Panc1 (cell line): ENCODE measurements around the gene SLC9A3. TPM values are rescaled to one million over a fixed set of nuclear protein-coding genes. Genes with fewer than 3 reads are reported as not detected.

Source experiments
- ATAC-seq: fragments of 200-7000 bp; cut with Tn5 transposase; 2 replicates; pipeline ENCODE4 v1.9.1; 2020; ENCODE audit warnings: mild to moderate bottlenecking, moderate library complexity
- BruUV-seq: library from RNA; stranded (reverse); fragments of 400-500 nt; replicated peaks from 2 replicates; lab custom pipeline; 2021; lab: Mats Ljungman, UMichigan
- CTCF ChIA-PET: fragments of 300-600 bp; sonication (Branson Sonifier 250); formaldehyde crosslinking; loops from one replicate; lab custom pipeline; 2022; ENCODE audit warnings: antibody characterized with exemption; lab: Charles Lee
- POLR2A ChIA-PET: fragments of 300-600 bp; sonication (Branson Sonifier 250); formaldehyde crosslinking; loops from one replicate; lab custom pipeline; 2022; ENCODE audit warnings: antibody characterized with exemption; lab: Charles Lee
- DNase-seq: peaks from one replicate; pipeline ENCODE4 v3.0.0-alpha.2; 2010; ENCODE audit warnings: low read depth, low spot score
- H3K27ac ChIP-seq: 2 replicates; pipeline ENCODE4 v1.5.1; 2011; ENCODE audit warnings: mild to moderate bottlenecking, low read length, inconsistent platforms
- H3K27me3 ChIP-seq: fragments of 200-500 bp; sonication (Bioruptor generic); 2 replicates; pipeline ENCODE4 v1.6.0; 2014; ENCODE audit warnings: low read length, inconsistent platforms; ENCODE audit not compliant: control insufficient read depth, insufficient read depth
- H3K36me3 ChIP-seq: fragments of 200-500 bp; sonication (Bioruptor generic); 2 replicates; pipeline ENCODE4 v1.5.1; 2014; ENCODE audit warnings: inconsistent platforms, mild to moderate bottlenecking, low read length, moderate library complexity; ENCODE audit not compliant: control insufficient read depth, insufficient read depth
- H3K4me1 ChIP-seq: 2 replicates; pipeline ENCODE4 v1.5.1; 2011; ENCODE audit warnings: inconsistent platforms, mild to moderate bottlenecking, low read length, moderate library complexity; ENCODE audit not compliant: control insufficient read depth, insufficient read depth
- H3K4me3 ChIP-seq, 2 experiments: 2 replicates each; pipeline ENCODE4 v1.5.1; 2011 to 2012; ENCODE audit warnings: low read depth in 2 of 2, low read length in 2 of 2, mild to moderate bottlenecking in 2 of 2, inconsistent platforms in 1 of 2, moderate library complexity in 1 of 2
- H3K9me3 ChIP-seq: fragments of 200-500 bp; sonication (Bioruptor generic); 2 replicates; pipeline ENCODE4 v1.5.1; 2014; ENCODE audit warnings: low read depth, mild to moderate bottlenecking, inconsistent platforms, low read length, moderate library complexity; ENCODE audit not compliant: control insufficient read depth, insufficient read depth
- POLR2AphosphoS5 ChIP-seq: IDR thresholded peaks from 2 replicates; pipeline ENCODE4 v1.6.1; 2012; ENCODE audit warnings: mild to moderate bottlenecking, low read depth, low read length, moderate library complexity
- SIN3A ChIP-seq: IDR thresholded peaks from 2 replicates; pipeline ENCODE4 v1.6.1; 2012; ENCODE audit warnings: low read depth, mild to moderate bottlenecking, low read length, moderate library complexity, borderline replicate concordance; ENCODE audit not compliant: insufficient read depth
- TCF7L2 ChIP-seq: IDR thresholded peaks from 2 replicates; pipeline ENCODE4 v1.6.1; 2011; ENCODE audit warnings: mild to moderate bottlenecking, low read depth, low read length, inconsistent platforms
- in situ Hi-C: cut with HindIII; loops from 2 replicates; pipeline ENCODE4 v1.10.0; 2016; ENCODE audit warnings: low sequenced_read_pairs, low pct_unique_long_range_greater_than_20kb
- intact Hi-C: fragments of 100-400 bp; cut with micrococcal nuclease; formaldehyde crosslinking; loops from one replicate; pipeline ENCODE4 v1.10.0; 2022; ENCODE audit not compliant: unreplicated experiment
- total RNA-seq: library from RNA; stranded (reverse); gene quantifications from one replicate; pipeline ENCODE4 v1.2.1, GENCODE V29; 2021; ENCODE audit not compliant: unreplicated experiment
- TF ChIP-seq, protein P1 (sequence below): fragments of 450-650 bp; IDR thresholded peaks from 2 replicates; pipeline ENCODE4 v1.5.1; 2017; ENCODE audit warnings: mild to moderate bottlenecking
- TF ChIP-seq, protein P2 (sequence below), 2 experiments: IDR thresholded peaks; 2 replicates each; pipeline ENCODE4 v1.6.1; 2011 to 2012; ENCODE audit warnings: low read depth in 2 of 2, control low read depth in 1 of 2, low read length in 1 of 2, mild to moderate bottlenecking in 1 of 2, moderate library complexity in 1 of 2; ENCODE audit not compliant: insufficient read depth in 1 of 2

Gene SLC9A3
- total RNA-seq, 1 experiment from 2014 or later: 2.0 TPM

DNA sequence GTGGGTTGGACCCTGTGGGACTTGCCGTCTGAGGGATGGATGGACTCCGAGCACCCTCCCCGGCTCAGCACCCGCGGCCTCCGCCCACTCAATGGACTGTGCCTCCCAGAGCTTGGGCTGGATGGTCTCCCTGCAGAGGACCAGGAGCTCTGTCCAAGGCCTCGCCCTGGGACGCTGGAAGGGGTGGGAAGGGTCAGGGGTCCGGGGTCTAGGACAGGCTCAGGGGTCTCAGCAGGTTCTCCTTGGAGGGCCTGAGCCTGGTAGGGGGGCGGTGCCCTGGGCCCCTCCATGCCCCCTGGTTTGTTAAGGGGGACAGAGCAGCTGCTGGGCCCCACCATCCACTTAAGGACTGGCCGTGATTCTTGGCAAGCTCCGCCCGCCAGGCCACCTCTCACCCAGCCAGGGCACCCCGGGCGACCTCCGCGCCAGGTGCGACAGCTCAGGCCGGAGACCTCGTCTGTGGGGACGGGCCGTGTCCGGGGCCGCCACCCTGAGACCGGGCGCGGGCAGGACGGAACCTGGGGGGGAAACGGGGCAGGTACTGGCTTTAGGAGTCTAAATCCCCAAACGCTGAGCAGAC is 52.1 kb downstream of the SLC9A3 start:
- Histone ChIP-seq H3K9me3 (no peaks in the 10 kb centered on the region), H3K27me3 (no peaks in the 10 kb centered on the region), H3K36me3 (peaks cover 3% of the 10 kb centered on the region), H3K27ac (peak overlapping the region; percentile 83), H3K4me1 (peaks cover 16% of the 10 kb centered on the region), H3K4me3 (peak overlapping the region; percentile 75 to 79)
- in situ Hi-C loops: no loop called here
- ATAC-seq (peak; percentile 18), DNase-seq (no peak)
- intact Hi-C loops: loop anchor here (10.0 kb wide), 1 partner anchor 143 kb away; the partner anchor contains the start of gene CEP72
- ChIA-PET POLR2A (interaction anchor here (0.6 kb wide), 1 partner anchor 130 kb away, joined by 7 read pairs; no protein-coding TSS in a partner anchor), CTCF (no interaction called here)
- BruUV-seq: no TSS peak
- TF ChIP-seq TCF7L2 (no peak), POLR2AphosphoS5 (peak; percentile 7; the same call in 1 of the 2 replicates)

DNA sequence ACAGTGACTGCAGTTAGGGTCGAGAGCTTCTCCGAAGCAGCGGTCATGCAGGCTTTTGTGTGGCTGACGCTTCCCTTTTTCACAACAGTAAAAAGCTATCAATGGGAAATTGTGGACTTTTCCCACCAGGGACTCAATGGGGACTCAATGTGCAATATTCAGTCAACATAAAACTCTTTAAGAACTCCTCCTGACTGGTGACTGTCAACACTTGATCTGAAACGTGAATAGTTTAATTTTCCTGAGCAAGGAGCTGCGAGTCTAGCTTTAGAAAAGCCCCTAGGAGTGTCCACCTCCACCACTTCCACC is 52.5 kb downstream of the SLC9A3 start:
- ATAC-seq (no peak), DNase-seq (no peak)
- no peak for TF ChIP-seq SIN3A
- TF ChIP-seq TCF7L2: no peak
- TF ChIP-seq POLR2AphosphoS5: no peak
- TF ChIP-seq, protein P1, sequence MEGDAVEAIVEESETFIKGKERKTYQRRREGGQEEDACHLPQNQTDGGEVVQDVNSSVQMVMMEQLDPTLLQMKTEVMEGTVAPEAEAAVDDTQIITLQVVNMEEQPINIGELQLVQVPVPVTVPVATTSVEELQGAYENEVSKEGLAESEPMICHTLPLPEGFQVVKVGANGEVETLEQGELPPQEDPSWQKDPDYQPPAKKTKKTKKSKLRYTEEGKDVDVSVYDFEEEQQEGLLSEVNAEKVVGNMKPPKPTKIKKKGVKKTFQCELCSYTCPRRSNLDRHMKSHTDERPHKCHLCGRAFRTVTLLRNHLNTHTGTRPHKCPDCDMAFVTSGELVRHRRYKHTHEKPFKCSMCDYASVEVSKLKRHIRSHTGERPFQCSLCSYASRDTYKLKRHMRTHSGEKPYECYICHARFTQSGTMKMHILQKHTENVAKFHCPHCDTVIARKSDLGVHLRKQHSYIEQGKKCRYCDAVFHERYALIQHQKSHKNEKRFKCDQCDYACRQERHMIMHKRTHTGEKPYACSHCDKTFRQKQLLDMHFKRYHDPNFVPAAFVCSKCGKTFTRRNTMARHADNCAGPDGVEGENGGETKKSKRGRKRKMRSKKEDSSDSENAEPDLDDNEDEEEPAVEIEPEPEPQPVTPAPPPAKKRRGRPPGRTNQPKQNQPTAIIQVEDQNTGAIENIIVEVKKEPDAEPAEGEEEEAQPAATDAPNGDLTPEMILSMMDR: no peak
- TF ChIP-seq, protein P2, sequence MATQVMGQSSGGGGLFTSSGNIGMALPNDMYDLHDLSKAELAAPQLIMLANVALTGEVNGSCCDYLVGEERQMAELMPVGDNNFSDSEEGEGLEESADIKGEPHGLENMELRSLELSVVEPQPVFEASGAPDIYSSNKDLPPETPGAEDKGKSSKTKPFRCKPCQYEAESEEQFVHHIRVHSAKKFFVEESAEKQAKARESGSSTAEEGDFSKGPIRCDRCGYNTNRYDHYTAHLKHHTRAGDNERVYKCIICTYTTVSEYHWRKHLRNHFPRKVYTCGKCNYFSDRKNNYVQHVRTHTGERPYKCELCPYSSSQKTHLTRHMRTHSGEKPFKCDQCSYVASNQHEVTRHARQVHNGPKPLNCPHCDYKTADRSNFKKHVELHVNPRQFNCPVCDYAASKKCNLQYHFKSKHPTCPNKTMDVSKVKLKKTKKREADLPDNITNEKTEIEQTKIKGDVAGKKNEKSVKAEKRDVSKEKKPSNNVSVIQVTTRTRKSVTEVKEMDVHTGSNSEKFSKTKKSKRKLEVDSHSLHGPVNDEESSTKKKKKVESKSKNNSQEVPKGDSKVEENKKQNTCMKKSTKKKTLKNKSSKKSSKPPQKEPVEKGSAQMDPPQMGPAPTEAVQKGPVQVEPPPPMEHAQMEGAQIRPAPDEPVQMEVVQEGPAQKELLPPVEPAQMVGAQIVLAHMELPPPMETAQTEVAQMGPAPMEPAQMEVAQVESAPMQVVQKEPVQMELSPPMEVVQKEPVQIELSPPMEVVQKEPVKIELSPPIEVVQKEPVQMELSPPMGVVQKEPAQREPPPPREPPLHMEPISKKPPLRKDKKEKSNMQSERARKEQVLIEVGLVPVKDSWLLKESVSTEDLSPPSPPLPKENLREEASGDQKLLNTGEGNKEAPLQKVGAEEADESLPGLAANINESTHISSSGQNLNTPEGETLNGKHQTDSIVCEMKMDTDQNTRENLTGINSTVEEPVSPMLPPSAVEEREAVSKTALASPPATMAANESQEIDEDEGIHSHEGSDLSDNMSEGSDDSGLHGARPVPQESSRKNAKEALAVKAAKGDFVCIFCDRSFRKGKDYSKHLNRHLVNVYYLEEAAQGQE (IDR thresholded peaks at IDR 0.05; ENCODE audit: insufficient read depth in 1 of 2, low read depth in 2 of 2, low read length in 1 of 2): no peak
- POLR2A ChIA-PET: interaction anchor here (0.6 kb wide), 1 partner anchor 131 kb away, joined by 7 read pairs; no protein-coding TSS in a partner anchor
- H3K4me1 ChIP-seq: peaks cover 16% of the 10 kb centered on the region
- H3K27me3 ChIP-seq: no peaks in the 10 kb centered on the region
- H3K36me3 ChIP-seq: peaks cover 3% of the 10 kb centered on the region
- intact Hi-C loops: loop anchor here (10.0 kb wide), 1 partner anchor 143 kb away; the partner anchor contains the start of gene CEP72
- in situ Hi-C loops: no loop called here
- H3K9me3 ChIP-seq: no peaks in the 10 kb centered on the region
- CTCF ChIA-PET: no interaction called here
- peak overlapping the region; percentile 83 for H3K27ac ChIP-seq
- TSS peak; percentile 89 for BruUV-seq
- H3K4me3 ChIP-seq: peak overlapping the region; percentile 75 to 79
